SJCRH30 (cell line): Measurements from ENCODE around the gene MTCH1. TPM values are rescaled to one million over a fixed set of nuclear protein-coding genes. Genes with fewer than 3 reads are reported as not detected.

Experiments used
- DNase-seq, 2 experiments: peaks; one replicate each; pipeline ENCODE4 v3.0.0-alpha.2; 2015 to 2020
- H3K27ac ChIP-seq: fragments of 250-450 bp; sonication (Bioruptor Pico); 2 replicates; pipeline ENCODE4 v1.5.1; 2020; ENCODE audit warnings: mild to moderate bottlenecking, moderate library complexity
- H3K27me3 ChIP-seq: fragments of 250-450 bp; sonication (Bioruptor Pico); 2 replicates; pipeline ENCODE4 v1.5.1; 2020; ENCODE audit warnings: mild to moderate bottlenecking, moderate library complexity
- H3K36me3 ChIP-seq: fragments of 250-450 bp; sonication (Bioruptor Pico); 2 replicates; pipeline ENCODE4 v1.5.1; 2020; ENCODE audit warnings: mild to moderate bottlenecking, moderate library complexity
- H3K4me1 ChIP-seq: fragments of 250-450 bp; sonication (Bioruptor Pico); 2 replicates; pipeline ENCODE4 v1.5.1; 2020; ENCODE audit warnings: mild to moderate bottlenecking, moderate library complexity
- H3K4me3 ChIP-seq: fragments of 250-450 bp; sonication (Bioruptor Pico); 2 replicates; pipeline ENCODE4 v1.5.1; 2020; ENCODE audit warnings: mild to moderate bottlenecking, moderate library complexity
- H3K9me3 ChIP-seq: fragments of 250-450 bp; sonication (Bioruptor Pico); replicated peaks from 2 replicates; pipeline ENCODE4 v1.5.1; 2020; ENCODE audit warnings: mild to moderate bottlenecking, moderate library complexity
- total RNA-seq: library from RNA; depleted of rRNA; stranded (reverse); fragments of >200 nt; shearing (Covaris generic); gene quantifications from 2 replicates; pipeline ENCODE4 v1.2.3, GENCODE V29; 2014; rRNA removed

Gene MTCH1
- total RNA-seq, 1 experiment from 2014 or later = 173 TPM

DNA sequence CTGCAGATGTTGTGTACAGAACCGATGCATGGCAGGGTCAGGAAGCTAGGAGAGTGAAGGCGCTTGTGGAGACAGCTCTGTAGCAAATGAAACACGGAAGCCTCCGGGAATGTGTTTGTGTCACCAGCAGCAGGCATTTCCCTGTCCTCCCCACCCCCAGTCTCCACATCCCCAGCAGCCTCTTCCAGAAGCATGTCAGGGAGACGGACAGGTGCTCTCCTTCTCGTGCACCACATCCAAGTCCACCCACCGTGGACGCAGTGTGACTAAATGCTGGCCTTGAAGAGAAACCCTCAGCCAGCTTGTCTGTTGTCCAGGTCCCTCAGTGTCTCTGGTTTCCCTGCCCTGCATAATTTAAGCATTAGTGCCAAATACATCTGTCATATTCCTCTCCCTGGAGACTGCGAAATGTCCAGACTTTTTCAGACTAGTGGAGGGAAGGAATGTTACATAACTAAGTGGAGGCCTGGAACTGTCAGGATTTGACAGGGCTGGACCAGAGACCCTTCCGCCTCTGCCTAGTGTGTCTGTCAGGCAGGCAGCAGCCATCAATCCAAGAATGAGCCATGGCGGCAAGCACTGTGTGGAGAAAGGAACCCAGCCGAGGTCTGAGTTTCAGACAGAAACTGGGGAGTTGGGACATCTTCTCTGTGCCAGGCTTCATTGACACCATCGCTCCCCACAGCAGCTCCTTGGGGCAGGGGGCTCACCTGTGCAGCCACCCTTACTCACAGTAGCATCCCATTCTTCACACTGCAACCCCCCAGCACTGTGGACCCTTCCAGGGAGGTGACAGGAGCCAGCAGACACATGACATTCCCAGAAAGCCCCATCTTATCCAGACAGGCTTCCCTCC lies 58.1 kb downstream of the MTCH1 start:
- DNase-seq = peak; percentile 63 to 66
- Histone ChIP-seq H3K27me3 (no peaks in the 10 kb centered on the region), H3K36me3 (no peaks in the 10 kb centered on the region), H3K4me3 (no peak overlapping the region; the same call in 1 of the 2 replicates), H3K4me1 (peaks cover 29% of the 10 kb centered on the region), H3K9me3 (no peaks in the 10 kb centered on the region), H3K27ac (peak overlapping the region; percentile 62)

DNA sequence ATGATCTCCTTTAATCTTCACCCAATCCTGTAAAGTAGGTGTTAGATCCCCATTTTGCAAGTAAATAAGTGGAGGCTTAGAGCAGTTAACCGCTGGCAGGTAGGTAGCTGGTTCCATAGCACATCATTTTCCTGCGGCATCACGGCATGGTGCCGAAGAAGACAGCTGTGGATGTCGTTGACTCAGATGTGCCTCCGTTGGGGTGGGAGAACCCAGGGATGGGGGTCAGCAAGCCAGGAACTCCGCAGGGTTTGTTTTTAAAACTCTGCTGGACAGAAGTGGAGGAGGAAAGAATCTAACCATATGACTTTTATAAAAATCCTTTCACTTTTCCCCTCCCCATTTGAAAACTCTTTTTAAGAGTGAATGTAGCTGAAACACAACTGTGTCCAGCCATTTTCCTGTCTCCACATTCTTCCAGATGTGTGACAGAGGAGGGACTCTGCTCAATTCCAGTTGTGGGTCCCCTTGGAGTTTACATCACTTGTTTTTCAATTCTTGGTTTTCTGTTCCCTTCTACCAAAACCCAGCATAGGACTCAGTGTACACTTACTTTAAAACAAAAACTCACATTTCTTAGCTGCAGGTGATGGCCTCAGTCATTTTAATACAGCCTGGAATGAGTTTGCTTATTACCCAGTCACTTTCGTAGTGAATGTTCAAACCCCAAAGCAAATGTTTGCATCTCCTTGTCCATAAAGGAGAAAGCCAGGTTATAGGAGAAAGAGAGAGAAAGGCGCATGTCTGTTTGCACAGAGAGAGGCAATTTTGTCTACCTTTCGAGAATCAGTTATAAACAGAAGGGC lies 59.1 kb downstream of the MTCH1 start:
- H3K4me3 ChIP-seq = no peak overlapping the region
- H3K9me3 ChIP-seq = no peaks in the 10 kb centered on the region
- H3K27ac ChIP-seq = peak overlapping the region; percentile 62
- no peaks in the 10 kb centered on the region for H3K36me3 ChIP-seq
- peaks cover 29% of the 10 kb centered on the region for H3K4me1 ChIP-seq
- no peaks in the 10 kb centered on the region for H3K27me3 ChIP-seq
- DNase-seq = no peak

DNA sequence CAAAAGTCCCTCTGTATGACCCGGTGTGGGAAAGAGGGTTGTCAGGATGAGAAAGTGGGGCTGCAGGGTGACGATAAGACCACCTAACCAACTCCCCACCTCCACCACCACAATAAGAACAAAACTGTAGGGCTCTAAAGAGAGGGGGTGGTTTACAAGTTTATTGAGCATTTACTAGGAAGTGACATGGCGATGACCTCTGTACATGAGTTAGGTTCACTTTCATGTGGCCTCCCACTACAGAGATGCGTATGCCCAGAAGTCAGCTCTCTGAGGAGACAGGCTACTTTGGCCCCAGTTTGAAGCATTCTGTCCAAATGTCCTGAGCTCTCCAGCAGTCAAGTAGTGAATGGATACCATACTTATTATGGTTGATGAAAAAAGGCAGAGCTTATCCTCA lies 60.2 kb downstream of the MTCH1 start:
- no peak for DNase-seq
- Histone ChIP-seq H3K27me3 (no peaks in the 10 kb centered on the region), H3K4me1 (peaks cover 29% of the 10 kb centered on the region), H3K4me3 (no peak overlapping the region), H3K36me3 (no peaks in the 10 kb centered on the region), H3K9me3 (no peaks in the 10 kb centered on the region), H3K27ac (no peak overlapping the region)

DNA sequence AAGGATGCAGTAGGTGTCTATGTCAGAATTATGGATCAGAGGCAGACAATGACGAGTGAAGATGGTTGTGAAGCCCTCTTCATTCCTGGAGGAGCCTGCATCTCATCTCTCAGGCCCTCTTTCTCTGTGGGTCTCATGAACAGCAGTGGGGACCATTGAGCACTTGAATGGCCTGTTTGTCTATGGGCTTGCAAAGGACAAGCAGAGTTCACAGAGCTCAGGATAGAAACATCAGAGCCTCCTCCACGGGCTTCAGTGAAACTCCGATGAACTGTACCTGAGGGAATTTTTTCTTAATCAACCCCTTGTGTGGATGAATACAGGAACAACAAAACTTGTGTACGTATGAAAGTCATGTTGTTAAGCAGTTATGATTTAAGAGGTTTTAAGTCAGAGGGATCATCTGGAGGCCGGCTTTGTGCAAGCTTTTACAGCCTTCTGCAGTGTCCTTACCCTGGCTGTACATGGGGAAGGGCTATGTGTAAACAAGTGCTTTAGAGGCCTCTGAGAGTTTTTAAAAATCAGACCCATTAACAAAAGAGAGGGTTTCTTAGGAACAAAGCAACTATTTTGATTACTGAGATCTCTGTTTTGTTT lies 61.1 kb downstream of the MTCH1 start:
- no peak overlapping the region for H3K27ac ChIP-seq
- no peaks in the 10 kb centered on the region for H3K27me3 ChIP-seq
- H3K36me3 ChIP-seq = no peaks in the 10 kb centered on the region
- H3K4me1 ChIP-seq = peaks cover 28% of the 10 kb centered on the region
- no peak for DNase-seq
- no peaks in the 10 kb centered on the region for H3K9me3 ChIP-seq
- no peak overlapping the region for H3K4me3 ChIP-seq

- H3K4me1 ChIP-seq = peaks cover 21% of the 10 kb centered on the region
- no peak overlapping the region for H3K27ac ChIP-seq
- H3K36me3 ChIP-seq = 0 out of 2 replicates have a peak, but pooled peaks cover 4% of the 10 kb centered on the region
- no peaks in the 10 kb centered on the region for H3K27me3 ChIP-seq
- DNase-seq = no peak
- H3K9me3 ChIP-seq = no peaks in the 10 kb centered on the region
- no peak overlapping the region for H3K4me3 ChIP-seq
These were observed 61.9 kb downstream of the MTCH1 start for GRCh38 chr6:36924131-36924530.

DNA sequence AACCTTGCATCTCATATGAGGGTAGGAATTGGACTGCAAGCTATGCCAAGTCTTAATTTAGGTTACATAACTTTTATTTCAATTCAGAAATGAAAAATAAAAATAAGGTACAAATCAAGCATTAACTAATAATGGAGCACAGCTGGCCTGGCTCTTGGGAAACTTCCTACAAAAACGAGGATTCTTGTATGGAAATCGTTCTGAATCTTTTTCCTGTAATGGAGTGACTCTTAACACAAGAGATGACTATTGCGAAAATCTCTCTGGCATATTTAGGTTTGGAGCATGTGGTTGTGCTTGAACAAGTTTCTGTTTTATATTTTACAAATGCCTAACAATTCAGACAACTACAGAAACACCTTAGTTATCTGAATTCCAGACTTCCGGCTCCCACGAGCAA lies 65.5 kb downstream of the MTCH1 start:
- Histone ChIP-seq H3K27ac (no peak overlapping the region), H3K4me1 (no peaks in the 10 kb centered on the region), H3K9me3 (no peaks in the 10 kb centered on the region), H3K27me3 (no peaks in the 10 kb centered on the region), H3K36me3 (0 out of 2 replicates have a peak, but pooled peaks cover 4% of the 10 kb centered on the region), H3K4me3 (no peak overlapping the region)
- no peak for DNase-seq

DNA sequence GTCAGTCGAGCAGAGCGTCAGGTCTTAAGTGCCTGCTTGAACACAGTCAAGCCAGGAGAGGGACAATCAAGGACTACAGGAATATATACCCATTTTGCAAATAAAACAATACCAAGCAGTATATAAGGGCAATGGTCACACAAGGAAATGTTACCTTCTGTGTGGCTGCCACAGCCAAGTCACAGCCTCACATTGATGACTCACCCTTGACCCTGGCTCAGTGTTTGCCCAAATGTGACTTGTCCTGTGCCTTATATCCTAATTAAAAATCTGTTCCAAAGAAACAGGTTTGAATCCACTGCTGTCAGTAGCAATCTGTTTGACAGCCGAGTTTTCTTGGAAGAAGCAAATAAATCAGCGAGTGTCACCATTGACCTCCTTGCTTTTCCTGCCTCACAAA lies 65.9 kb downstream of the MTCH1 start:
- Histone ChIP-seq H3K27me3 (no peaks in the 10 kb centered on the region), H3K4me3 (no peak overlapping the region), H3K9me3 (no peaks in the 10 kb centered on the region), H3K4me1 (no peaks in the 10 kb centered on the region), H3K36me3 (0 out of 2 replicates have a peak, but pooled peaks cover 4% of the 10 kb centered on the region), H3K27ac (no peak overlapping the region)
- no peak for DNase-seq

Other genes starting within 250 kb of the MTCH1 start
- gene CPNE5, start 146.8 kb downstream of the MTCH1 start, total RNA-seq = 0.57 TPM in 1 of 2 replicates, not detected in the other
- 75.2 and 77.8 TPM in 2 replicates for gene PPIL1, start 111.4 kb downstream of the MTCH1 start, total RNA-seq
- 17.0 and 18.5 TPM in 2 replicates for gene C6orf89, start 100.2 kb downstream of the MTCH1 start, total RNA-seq
- gene PI16, start 31.5 kb downstream of the MTCH1 start, total RNA-seq = not detected in 2 replicates
- gene FGD2, start 19.5 kb upstream of the MTCH1 start, total RNA-seq = not detected in 2 replicates
- gene PIM1, start 184.0 kb upstream of the MTCH1 start, total RNA-seq = 15.2 and 16.4 TPM in 2 replicates